ENCODE measurements around the gene SLAMF1. TPM values are rescaled to one million over a fixed set of nuclear protein-coding genes. Genes with fewer than 3 reads are reported as not detected.

The SLAMF1 gene
- total and polyA plus RNA-seq, 2 donors (not counting 1 experiment from before 2014, with no cell fraction given) = 20.7 to 42.3 TPM

DNA sequence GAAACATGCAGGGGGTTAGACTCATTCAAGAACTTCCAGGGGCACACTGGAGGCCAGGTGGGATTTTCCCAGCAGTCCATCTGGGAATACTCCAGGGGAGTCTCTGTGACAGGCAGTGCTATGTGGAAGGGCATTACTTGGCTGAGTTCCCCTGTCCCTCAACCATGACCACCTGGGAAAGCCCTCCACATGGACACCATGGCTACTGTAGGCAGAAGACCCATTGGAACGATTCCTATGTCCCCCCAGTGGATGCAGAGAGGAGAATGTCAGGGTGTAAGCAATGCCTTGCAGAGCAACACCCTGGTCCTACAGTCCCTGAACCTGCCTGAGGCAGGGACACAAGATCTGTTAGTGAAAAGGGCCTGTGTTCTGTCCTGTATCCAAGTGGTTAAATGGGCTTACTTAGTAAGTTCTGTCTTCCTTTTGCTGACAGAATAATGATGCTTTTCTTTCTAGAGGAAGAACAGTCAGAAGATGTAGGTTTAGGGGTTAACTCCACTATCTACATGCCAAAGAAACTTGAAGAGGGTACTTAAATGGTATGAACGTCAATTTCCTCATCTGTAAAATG, 13.4 kb downstream of the SLAMF1 start:
- no CpG with 5 or more reads among the region's 2 CpGs for WGBS (ENCODE audit: insufficient coverage)
- Mint-ChIP-seq H3K27ac (peak overlapping the region; percentile 38), H3K4me1 (peaks cover 80% of the 10 kb centered on the region), H3K9me3 (ENCODE audit: insufficient read depth) (no peaks in the 10 kb centered on the region), H3K4me3 (no peak overlapping the region), H3K27me3 (no peaks in the 10 kb centered on the region)
- Histone ChIP-seq H3K79me2 (ENCODE audit: control insufficient read depth, insufficient read depth, low read length) (peaks cover 98% of the 10 kb centered on the region), H3K27ac (ENCODE audit: low read length in 2 of 2) (no peak overlapping the region), H3K4me1 (ENCODE audit: control insufficient read depth in 2 of 2, insufficient read depth in 2 of 2, low read length in 2 of 2) (peaks cover 65 to 84% of the 10 kb centered on the region in 2 donors), H3K9me3 (ENCODE audit: control extremely low read depth in 1 of 3, control insufficient read depth in 2 of 3, insufficient read depth in 1 of 3, low read length in 2 of 3) (no peaks in the 10 kb centered on the region), H3K27me3 (replicated peaks in 1 of 4; ENCODE audit: control extremely low read depth in 1 of 4, control insufficient read depth in 3 of 4, insufficient read depth in 4 of 4, low read length in 3 of 4) (no peaks in the 10 kb centered on the region), H3K36me3 (replicated peaks in 1 of 2; ENCODE audit: control extremely low read depth in 1 of 2, control insufficient read depth in 1 of 2, extremely low read depth in 1 of 2, insufficient read depth in 2 of 2, low read length in 1 of 2) (peaks cover 0 to 84% of the 10 kb centered on the region in 2 experiments), H2AFZ (ENCODE audit: insufficient read depth, low read depth, low read length, poor library complexity, severe bottlenecking) (no peak overlapping the region), H4K20me1 (ENCODE audit: control insufficient read depth, insufficient read depth, low read length, poor library complexity, severe bottlenecking) (peaks cover 6% of the 10 kb centered on the region), H3K4me2 (replicated peaks; ENCODE audit: low read depth, low read length, poor library complexity, severe bottlenecking) (no peak overlapping the region), H3K4me3 (ENCODE audit: control extremely low read depth in 1 of 5, extremely low read depth in 1 of 5, insufficient read depth in 1 of 5, low read depth in 2 of 5, low read length in 4 of 5) (no peak overlapping the region), H3K9ac (ENCODE audit: low read length) (no peak overlapping the region)
- intact Hi-C loops (cut with micrococcal nuclease) = no loop called here
- TF ChIP-seq, protein P1, sequence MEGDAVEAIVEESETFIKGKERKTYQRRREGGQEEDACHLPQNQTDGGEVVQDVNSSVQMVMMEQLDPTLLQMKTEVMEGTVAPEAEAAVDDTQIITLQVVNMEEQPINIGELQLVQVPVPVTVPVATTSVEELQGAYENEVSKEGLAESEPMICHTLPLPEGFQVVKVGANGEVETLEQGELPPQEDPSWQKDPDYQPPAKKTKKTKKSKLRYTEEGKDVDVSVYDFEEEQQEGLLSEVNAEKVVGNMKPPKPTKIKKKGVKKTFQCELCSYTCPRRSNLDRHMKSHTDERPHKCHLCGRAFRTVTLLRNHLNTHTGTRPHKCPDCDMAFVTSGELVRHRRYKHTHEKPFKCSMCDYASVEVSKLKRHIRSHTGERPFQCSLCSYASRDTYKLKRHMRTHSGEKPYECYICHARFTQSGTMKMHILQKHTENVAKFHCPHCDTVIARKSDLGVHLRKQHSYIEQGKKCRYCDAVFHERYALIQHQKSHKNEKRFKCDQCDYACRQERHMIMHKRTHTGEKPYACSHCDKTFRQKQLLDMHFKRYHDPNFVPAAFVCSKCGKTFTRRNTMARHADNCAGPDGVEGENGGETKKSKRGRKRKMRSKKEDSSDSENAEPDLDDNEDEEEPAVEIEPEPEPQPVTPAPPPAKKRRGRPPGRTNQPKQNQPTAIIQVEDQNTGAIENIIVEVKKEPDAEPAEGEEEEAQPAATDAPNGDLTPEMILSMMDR (IDR thresholded peaks at IDR 0.05) = no peak
- TF ChIP-seq EZH2 (IDR thresholded peaks at IDR 0.05; ENCODE audit: borderline replicate concordance, insufficient read depth, low read depth, low read length, poor library complexity, severe bottlenecking) = no peak
- DNase-seq (no peak), ATAC-seq (ENCODE audit: low read depth) (no peak)
- ChIA-PET POLR2A (no interaction called here), CTCF (interaction anchor here (0.8 to 1.7 kb wide), 3 partner anchors 12 to 205 kb away, joined by 3 to 5 read pairs (median 3); no protein-coding TSS in a partner anchor)

DNA sequence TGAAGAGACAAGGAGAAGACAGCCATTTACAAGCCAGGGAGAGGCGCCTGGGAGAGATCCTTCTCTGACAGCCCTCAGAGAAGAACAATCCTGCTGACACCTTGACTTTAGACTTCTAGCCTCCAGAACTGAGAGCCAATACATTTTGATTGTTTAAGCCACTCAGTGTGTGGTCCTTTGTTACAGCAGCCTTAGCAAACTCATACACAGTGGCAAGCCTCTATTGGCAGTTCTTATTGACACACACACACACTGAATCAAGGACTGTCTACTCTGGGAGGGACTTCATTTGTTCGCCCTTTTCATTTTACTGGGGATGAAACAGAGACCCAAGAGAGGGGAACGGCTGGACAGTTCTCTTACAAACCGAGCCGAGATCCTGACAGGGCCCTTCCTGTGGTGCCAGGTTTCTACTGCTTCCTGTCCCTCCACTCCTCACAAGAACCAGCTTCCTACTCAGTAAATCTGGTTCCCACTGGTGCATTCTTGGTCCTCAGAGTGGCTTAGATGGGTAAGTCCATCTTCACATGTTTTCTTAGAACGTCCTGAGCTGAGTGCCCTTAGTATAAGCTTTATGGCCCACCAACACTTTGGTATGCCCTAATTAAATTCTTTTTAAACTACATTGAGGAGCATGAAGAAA, 14.7 kb downstream of the SLAMF1 start:
- peak overlapping the region in 1 of 2 donors; percentile 35 for H3K27ac ChIP-seq (ENCODE audit: low read length in 2 of 2)
- H4K20me1 ChIP-seq (ENCODE audit: control insufficient read depth, insufficient read depth, low read length, poor library complexity, severe bottlenecking) = peaks cover 6% of the 10 kb centered on the region
- no peak overlapping the region for H3K9ac ChIP-seq (ENCODE audit: low read length)
- POLR2A ChIA-PET = no interaction called here
- no peak overlapping the region for H2AFZ ChIP-seq (ENCODE audit: insufficient read depth, low read depth, low read length, poor library complexity, severe bottlenecking)
- no peak for TF ChIP-seq EZH2 (IDR thresholded peaks at IDR 0.05; ENCODE audit: borderline replicate concordance, insufficient read depth, low read depth, low read length, poor library complexity, severe bottlenecking)
- TF ChIP-seq, protein P1 (IDR thresholded peaks at IDR 0.05) = no peak
- H3K27me3 Mint-ChIP-seq = no peaks in the 10 kb centered on the region
- no peak overlapping the region for H3K4me2 ChIP-seq (replicated peaks; ENCODE audit: low read depth, low read length, poor library complexity, severe bottlenecking)
- H3K27me3 ChIP-seq (replicated peaks in 1 of 4; ENCODE audit: control extremely low read depth in 1 of 4, control insufficient read depth in 3 of 4, insufficient read depth in 4 of 4, low read length in 3 of 4) = no peaks in the 10 kb centered on the region
- no peak for DNase-seq
- no peak for ATAC-seq (ENCODE audit: low read depth)
- H3K79me2 ChIP-seq (ENCODE audit: control insufficient read depth, insufficient read depth, low read length) = peaks cover 99% of the 10 kb centered on the region
- H3K9me3 Mint-ChIP-seq (ENCODE audit: insufficient read depth) = no peaks in the 10 kb centered on the region
- peaks cover 78% of the 10 kb centered on the region for H3K4me1 Mint-ChIP-seq
- peak overlapping the region; percentile 3 for H3K27ac Mint-ChIP-seq
- peaks cover 0 to 86% of the 10 kb centered on the region in 2 experiments for H3K36me3 ChIP-seq (replicated peaks in 1 of 2; ENCODE audit: control extremely low read depth in 1 of 2, control insufficient read depth in 1 of 2, extremely low read depth in 1 of 2, insufficient read depth in 2 of 2, low read length in 1 of 2)
- no peak overlapping the region for H3K4me3 ChIP-seq (ENCODE audit: control extremely low read depth in 1 of 5, extremely low read depth in 1 of 5, insufficient read depth in 1 of 5, low read depth in 2 of 5, low read length in 4 of 5)
- intact Hi-C loops (cut with micrococcal nuclease) = no loop called here
- no peak overlapping the region for H3K4me3 Mint-ChIP-seq
- WGBS (ENCODE audit: insufficient coverage) = 87% methylated on average over 4 of the region's 6 CpGs
- CTCF ChIA-PET = interaction anchor here (0.7 to 1.7 kb wide), 6 partner anchors 10 to 204 kb away, joined by 3 to 5 read pairs (median 4); no protein-coding TSS in a partner anchor
- peaks cover 65 to 84% of the 10 kb centered on the region in 2 donors for H3K4me1 ChIP-seq (ENCODE audit: control insufficient read depth in 2 of 2, insufficient read depth in 2 of 2, low read length in 2 of 2)
- H3K9me3 ChIP-seq (ENCODE audit: control extremely low read depth in 1 of 3, control insufficient read depth in 2 of 3, insufficient read depth in 1 of 3, low read length in 2 of 3) = no peaks in the 10 kb centered on the region
